HCT116 (cell line): ENCODE measurements around the gene SLC6A8.
"Not testable (repeated sequence)": the region's sequence is repeated elsewhere in the genome, so short reads cannot be mapped to it uniquely, and the experiment has no call there.

Experiments
- CEBPB ChIP-seq: IDR thresholded peaks from 2 replicates; pipeline ENCODE4 v1.6.1; 2012; ENCODE audit warnings: low read depth
- EGR1 ChIP-seq: IDR thresholded peaks from 2 replicates; pipeline ENCODE4 v1.6.1; 2012; ENCODE audit warnings: low read depth
- EZH2 ChIP-seq: fragments of 200-600 bp; sonication (generic); IDR thresholded peaks from 2 replicates; pipeline ENCODE4 v1.6.1; 2017; ENCODE audit warnings: antibody characterized with exemption, mixed run types
- EZH2phosphoT487 ChIP-seq: fragments of 200-600 bp; IDR thresholded peaks from 2 replicates; pipeline ENCODE4 v1.6.1; 2018; ENCODE audit warnings: antibody characterized with exemption, borderline replicate concordance
- POLR2A ChIP-seq: IDR thresholded peaks from 2 replicates; pipeline ENCODE4 v1.7.0; 2011; ENCODE audit warnings: borderline replicate concordance; ENCODE audit not compliant: insufficient read depth, insufficient read length; ENCODE audit errors: extremely low read depth
- POLR2AphosphoS5 ChIP-seq: IDR thresholded peaks from 2 replicates; pipeline ENCODE4 v1.6.1; 2011; ENCODE audit warnings: mild to moderate bottlenecking, low read depth, low read length, moderate library complexity
- REST ChIP-seq: IDR thresholded peaks from 2 replicates; pipeline ENCODE4 v1.6.1; 2012; ENCODE audit warnings: low read depth
- SIN3A ChIP-seq: IDR thresholded peaks from 2 replicates; pipeline ENCODE4 v1.6.1; 2012; ENCODE audit warnings: low read depth
- SP1 ChIP-seq: IDR thresholded peaks from 2 replicates; pipeline ENCODE4 v1.6.1; 2012; ENCODE audit warnings: low read depth
- TCF7L2 ChIP-seq: IDR thresholded peaks from 2 replicates; pipeline ENCODE4 v1.7.0; 2011; ENCODE audit warnings: borderline replicate concordance, inconsistent platforms; ENCODE audit not compliant: insufficient read depth, insufficient read length; ENCODE audit errors: extremely low read depth
- ZNF274 ChIP-seq: fragments of 200-500 bp; sonication (Bioruptor generic); IDR thresholded peaks from 2 replicates; pipeline ENCODE4 v1.6.1; 2014; ENCODE audit warnings: mild to moderate bottlenecking, low read depth, low read length, inconsistent platforms
- TF ChIP-seq, protein P1 (sequence below), 3 experiments: fragments of 200-600 bp in 1 of 3; sonication (generic) in 1 of 3; IDR thresholded peaks in 2 of 3; conservative IDR thresholded peaks in 1 of 3; 2 replicates each; pipeline ENCODE4 v1.5.1; 2012 to 2017; ENCODE audit warnings: low read depth in 2 of 3, low read length in 2 of 3, antibody characterized with exemption in 1 of 3, borderline replicate concordance in 1 of 3, control low read depth in 1 of 3, mild to moderate bottlenecking in 1 of 3, mixed read lengths in 1 of 3, mixed run types in 1 of 3, moderate library complexity in 1 of 3; ENCODE audit not compliant: insufficient read depth in 1 of 3
- TF ChIP-seq, protein P2 (sequence below): IDR thresholded peaks from 2 replicates; pipeline ENCODE4 v1.6.1; 2012

DNA sequence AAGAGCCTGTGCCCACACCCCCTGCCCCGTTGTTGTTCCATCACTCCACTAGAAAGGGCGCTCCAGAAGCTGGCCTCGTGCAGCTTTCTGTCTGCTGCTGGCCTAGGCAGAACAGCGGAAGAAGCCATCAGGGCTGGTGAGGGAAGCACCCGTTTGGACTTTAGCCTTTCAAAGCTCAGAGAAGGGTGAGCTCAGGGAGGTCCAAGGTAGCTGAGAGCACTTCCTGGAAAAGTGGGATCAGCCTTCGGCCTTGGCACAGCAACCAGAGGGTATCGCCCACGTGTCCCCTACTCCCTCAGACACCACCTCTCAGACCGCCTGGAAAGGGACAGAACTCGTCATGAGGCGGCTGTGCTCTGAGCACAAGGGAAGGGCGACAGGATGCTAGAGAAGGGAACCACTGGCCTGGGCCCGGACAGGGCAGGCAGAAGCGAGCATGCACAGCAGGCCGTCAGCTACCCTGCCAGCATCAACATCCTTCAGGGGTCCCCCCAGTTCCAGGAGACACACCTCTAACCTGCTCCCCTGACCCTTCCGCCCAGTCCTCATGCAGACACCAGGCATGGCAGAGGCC is 11.6 kb downstream of the SLC6A8 start:
- not testable (repeated sequence) for TF ChIP-seq EZH2phosphoT487, POLR2A, POLR2AphosphoS5, EZH2, SIN3A, ZNF274, CEBPB, REST, SP1, TCF7L2, EGR1
- TF ChIP-seq, protein P1, sequence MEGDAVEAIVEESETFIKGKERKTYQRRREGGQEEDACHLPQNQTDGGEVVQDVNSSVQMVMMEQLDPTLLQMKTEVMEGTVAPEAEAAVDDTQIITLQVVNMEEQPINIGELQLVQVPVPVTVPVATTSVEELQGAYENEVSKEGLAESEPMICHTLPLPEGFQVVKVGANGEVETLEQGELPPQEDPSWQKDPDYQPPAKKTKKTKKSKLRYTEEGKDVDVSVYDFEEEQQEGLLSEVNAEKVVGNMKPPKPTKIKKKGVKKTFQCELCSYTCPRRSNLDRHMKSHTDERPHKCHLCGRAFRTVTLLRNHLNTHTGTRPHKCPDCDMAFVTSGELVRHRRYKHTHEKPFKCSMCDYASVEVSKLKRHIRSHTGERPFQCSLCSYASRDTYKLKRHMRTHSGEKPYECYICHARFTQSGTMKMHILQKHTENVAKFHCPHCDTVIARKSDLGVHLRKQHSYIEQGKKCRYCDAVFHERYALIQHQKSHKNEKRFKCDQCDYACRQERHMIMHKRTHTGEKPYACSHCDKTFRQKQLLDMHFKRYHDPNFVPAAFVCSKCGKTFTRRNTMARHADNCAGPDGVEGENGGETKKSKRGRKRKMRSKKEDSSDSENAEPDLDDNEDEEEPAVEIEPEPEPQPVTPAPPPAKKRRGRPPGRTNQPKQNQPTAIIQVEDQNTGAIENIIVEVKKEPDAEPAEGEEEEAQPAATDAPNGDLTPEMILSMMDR (IDR thresholded peaks at IDR 0.05 in 2 of 3, conservative IDR thresholded peaks at IDR 0.05 in 1 of 3; ENCODE audit: borderline replicate concordance in 1 of 3, insufficient read depth in 1 of 3, low read depth in 2 of 3, low read length in 2 of 3) = not testable (repeated sequence)
- TF ChIP-seq, protein P2, sequence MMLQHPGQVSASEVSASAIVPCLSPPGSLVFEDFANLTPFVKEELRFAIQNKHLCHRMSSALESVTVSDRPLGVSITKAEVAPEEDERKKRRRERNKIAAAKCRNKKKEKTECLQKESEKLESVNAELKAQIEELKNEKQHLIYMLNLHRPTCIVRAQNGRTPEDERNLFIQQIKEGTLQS = not testable (repeated sequence)
